ENCODE results near the gene MAN1C1.
"Not testable (repeated sequence)": the region's sequence is repeated elsewhere in the genome, so short reads cannot be mapped to it uniquely, and the experiment has no call there.

Gene MAN1C1

GRCh38 chr1:25692560-25692959 lies 76.0 kb downstream of the MAN1C1 start:
- no peaks in the 10 kb centered on the region for H3K9me3 Mint-ChIP-seq
- no peak overlapping the region for H3K27ac Mint-ChIP-seq
- H3K27me3 Mint-ChIP-seq: no peaks in the 10 kb centered on the region
- H3K36me3 Mint-ChIP-seq (ENCODE audit: low read depth): no peaks in the 10 kb centered on the region
- H3K4me3 Mint-ChIP-seq: no peak overlapping the region
- peaks cover 30% of the 10 kb centered on the region for H3K4me1 Mint-ChIP-seq (ENCODE audit: low read depth)

GRCh38 chr1:25694167-25695007 lies 77.8 kb downstream of the MAN1C1 start:
- Mint-ChIP-seq H3K27ac (no peak overlapping the region), H3K4me3 (no peak overlapping the region), H3K4me1 (ENCODE audit: low read depth) (peaks cover 38% of the 10 kb centered on the region), H3K36me3 (ENCODE audit: low read depth) (no peaks in the 10 kb centered on the region), H3K9me3 (no peaks in the 10 kb centered on the region), H3K27me3 (no peaks in the 10 kb centered on the region)

- no peaks in the 10 kb centered on the region for H3K27me3 Mint-ChIP-seq
- H3K36me3 Mint-ChIP-seq (ENCODE audit: low read depth): no peaks in the 10 kb centered on the region
- no peaks in the 10 kb centered on the region for H3K9me3 Mint-ChIP-seq
- no peak overlapping the region for H3K4me3 Mint-ChIP-seq
- peaks cover 38% of the 10 kb centered on the region for H3K4me1 Mint-ChIP-seq (ENCODE audit: low read depth)
- H3K27ac Mint-ChIP-seq: no peak overlapping the region
Measured at GRCh38 chr1:25695090-25695770, 78.6 kb downstream of the MAN1C1 start.

- H3K4me3 Mint-ChIP-seq: no peak overlapping the region
- no peaks in the 10 kb centered on the region for H3K9me3 Mint-ChIP-seq
- H3K27me3 Mint-ChIP-seq: no peaks in the 10 kb centered on the region
- peak overlapping the region; percentile 12 for H3K27ac Mint-ChIP-seq
- H3K36me3 Mint-ChIP-seq (ENCODE audit: low read depth): no peaks in the 10 kb centered on the region
- H3K4me1 Mint-ChIP-seq (ENCODE audit: low read depth): peaks cover 34% of the 10 kb centered on the region
Measured at GRCh38 chr1:25695771-25696311, 79.2 kb downstream of the MAN1C1 start.

GRCh38 chr1:25696643-25697042 lies 80.1 kb downstream of the MAN1C1 start:
- H3K27me3 Mint-ChIP-seq; H3K27ac Mint-ChIP-seq; H3K36me3 Mint-ChIP-seq (ENCODE audit: low read depth); H3K9me3 Mint-ChIP-seq; H3K4me3 Mint-ChIP-seq: not testable (repeated sequence)
- peaks cover 34% of the 10 kb centered on the region for H3K4me1 Mint-ChIP-seq (ENCODE audit: low read depth)

- H3K4me1 Mint-ChIP-seq (ENCODE audit: low read depth): peaks cover 34% of the 10 kb centered on the region
- no peak overlapping the region for H3K4me3 Mint-ChIP-seq
- no peaks in the 10 kb centered on the region for H3K27me3 Mint-ChIP-seq
- H3K36me3 Mint-ChIP-seq (ENCODE audit: low read depth): no peaks in the 10 kb centered on the region
- H3K27ac Mint-ChIP-seq: no peak overlapping the region
- H3K9me3 Mint-ChIP-seq: no peaks in the 10 kb centered on the region
Measured at GRCh38 chr1:25697435-25698217, 81.0 kb downstream of the MAN1C1 start.

- H3K4me3 Mint-ChIP-seq: no peak overlapping the region
- H3K27me3 Mint-ChIP-seq: no peaks in the 10 kb centered on the region
- H3K9me3 Mint-ChIP-seq: no peaks in the 10 kb centered on the region
- H3K4me1 Mint-ChIP-seq (ENCODE audit: low read depth): peaks cover 34% of the 10 kb centered on the region
- H3K36me3 Mint-ChIP-seq (ENCODE audit: low read depth): no peaks in the 10 kb centered on the region
- H3K27ac Mint-ChIP-seq: no peak overlapping the region
Measured at GRCh38 chr1:25698252-25698651, 81.7 kb downstream of the MAN1C1 start.

GRCh38 chr1:25699059-25699458 lies 82.5 kb downstream of the MAN1C1 start:
- H3K9me3 Mint-ChIP-seq; H3K4me3 Mint-ChIP-seq; H3K36me3 Mint-ChIP-seq (ENCODE audit: low read depth); H3K27ac Mint-ChIP-seq; H3K27me3 Mint-ChIP-seq: not testable (repeated sequence)
- peaks cover 38% of the 10 kb centered on the region for H3K4me1 Mint-ChIP-seq (ENCODE audit: low read depth)

- H3K27me3 Mint-ChIP-seq: no peaks in the 10 kb centered on the region
- no peak overlapping the region for H3K27ac Mint-ChIP-seq
- H3K4me3 Mint-ChIP-seq: no peak overlapping the region
- H3K9me3 Mint-ChIP-seq: no peaks in the 10 kb centered on the region
- no peaks in the 10 kb centered on the region for H3K36me3 Mint-ChIP-seq (ENCODE audit: low read depth)
- peaks cover 43% of the 10 kb centered on the region for H3K4me1 Mint-ChIP-seq (ENCODE audit: low read depth)
Measured at GRCh38 chr1:25699500-25700143, 83.0 kb downstream of the MAN1C1 start.

GRCh38 chr1:25700144-25700523 lies 83.5 kb downstream of the MAN1C1 start:
- no peak overlapping the region for H3K4me3 Mint-ChIP-seq
- no peaks in the 10 kb centered on the region for H3K36me3 Mint-ChIP-seq (ENCODE audit: low read depth)
- H3K27ac Mint-ChIP-seq: no peak overlapping the region
- H3K9me3 Mint-ChIP-seq: no peaks in the 10 kb centered on the region
- peaks cover 48% of the 10 kb centered on the region for H3K4me1 Mint-ChIP-seq (ENCODE audit: low read depth)
- peaks cover 5% of the 10 kb centered on the region for H3K27me3 Mint-ChIP-seq

GRCh38 chr1:25700626-25701025 lies 84.0 kb downstream of the MAN1C1 start:
- Mint-ChIP-seq H3K4me1 (ENCODE audit: low read depth) (peaks cover 46% of the 10 kb centered on the region), H3K36me3 (ENCODE audit: low read depth) (no peaks in the 10 kb centered on the region), H3K27me3 (peaks cover 8% of the 10 kb centered on the region), H3K27ac (no peak overlapping the region), H3K4me3 (no peak overlapping the region), H3K9me3 (no peaks in the 10 kb centered on the region)

GRCh38 chr1:25701030-25701785 lies 84.6 kb downstream of the MAN1C1 start:
- peaks cover 40% of the 10 kb centered on the region for H3K4me1 Mint-ChIP-seq (ENCODE audit: low read depth)
- H3K9me3 Mint-ChIP-seq: no peaks in the 10 kb centered on the region
- H3K4me3 Mint-ChIP-seq: no peak overlapping the region
- H3K27me3 Mint-ChIP-seq: peaks cover 8% of the 10 kb centered on the region
- H3K27ac Mint-ChIP-seq: no peak overlapping the region
- H3K36me3 Mint-ChIP-seq (ENCODE audit: low read depth): no peaks in the 10 kb centered on the region

GRCh38 chr1:25702101-25702775 lies 85.6 kb downstream of the MAN1C1 start:
- Mint-ChIP-seq H3K27me3 (peaks cover 8% of the 10 kb centered on the region), H3K27ac (no peak overlapping the region), H3K36me3 (ENCODE audit: low read depth) (no peaks in the 10 kb centered on the region), H3K9me3 (no peaks in the 10 kb centered on the region), H3K4me3 (no peak overlapping the region), H3K4me1 (ENCODE audit: low read depth) (peaks cover 30% of the 10 kb centered on the region)

Measured in stimulated activated naive CD8-positive, alpha-beta T cell treated with anti-CD3 and anti-CD28 coated beads, Interleukin-15, Interleukin-2, amounts not matched to agents 100 ng/mL and 50 ng/mL, for 24 hours (primary cell).